GM21619 (cell line): ENCODE results near the gene SEPTIN7.
"Not testable (repeated sequence)": the region's sequence is repeated elsewhere in the genome, so short reads cannot be mapped to it uniquely, and the experiment has no call there.

Experiments used
- ATAC-seq: cut with Tn5 transposase; IDR thresholded peaks from one replicate; pipeline ENCODE4 v1.9.1; 2021; ENCODE audit not compliant: unreplicated experiment

Gene SEPTIN7

DNA sequence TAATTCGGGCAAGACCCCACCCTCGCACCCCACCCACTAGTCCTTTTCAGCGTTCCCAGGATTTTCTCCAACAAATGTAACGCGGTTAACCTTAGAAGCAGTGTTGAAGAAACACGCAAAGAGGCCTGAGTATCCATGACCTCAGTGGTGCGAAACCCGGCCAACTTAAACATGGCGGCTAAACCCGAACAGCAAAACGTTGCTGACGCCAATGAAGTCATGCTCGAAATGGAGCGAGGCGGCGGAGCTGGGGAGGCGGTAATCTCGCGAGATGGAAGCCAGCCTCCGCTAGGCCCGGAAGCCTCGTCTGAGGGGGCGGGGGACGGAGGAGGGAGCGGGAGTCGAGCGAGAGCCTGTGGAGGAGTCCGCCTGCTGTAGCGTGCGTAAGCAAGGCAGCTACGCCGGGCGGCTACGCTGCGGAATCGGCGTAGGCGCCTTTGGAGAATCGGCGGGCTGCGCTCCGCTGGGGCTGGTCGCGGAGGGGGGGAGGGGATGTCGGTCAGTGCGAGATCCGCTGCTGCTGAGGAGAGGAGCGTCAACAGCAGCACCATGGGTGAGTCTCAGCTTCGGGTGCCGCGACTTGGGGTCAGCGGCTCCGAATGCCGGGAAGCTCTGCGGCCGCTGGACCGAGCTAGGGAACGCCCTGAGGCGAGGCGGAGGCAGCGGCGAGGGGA, at the start of gene SEPTIN7:
TSS of gene SEPTIN7 (plus strand) at position 340 of the 674 bp plus-strand sequence. CDS start at position 493, 153 bp downstream.
- peak; percentile 85 for ATAC-seq

DNA sequence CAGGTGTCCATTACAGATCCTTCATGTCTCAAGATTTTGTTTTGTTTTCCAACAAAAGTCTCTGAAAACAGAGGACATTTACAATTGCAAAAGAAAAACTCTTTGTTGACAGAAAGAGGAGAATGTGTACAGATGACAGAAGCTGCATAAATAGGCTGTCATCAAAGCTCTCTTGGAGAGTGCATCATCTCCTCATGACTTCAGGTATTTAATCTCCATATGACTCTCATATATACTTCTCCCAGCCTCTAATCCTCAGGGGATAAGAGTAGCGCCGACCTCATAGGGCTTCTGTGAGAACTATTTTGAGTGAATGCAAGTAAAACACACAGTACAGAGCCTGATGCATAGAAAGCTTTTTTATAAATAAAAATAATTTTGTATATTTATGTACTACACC, 48.1 kb upstream of the SEPTIN7 start:
- no peak for ATAC-seq

DNA sequence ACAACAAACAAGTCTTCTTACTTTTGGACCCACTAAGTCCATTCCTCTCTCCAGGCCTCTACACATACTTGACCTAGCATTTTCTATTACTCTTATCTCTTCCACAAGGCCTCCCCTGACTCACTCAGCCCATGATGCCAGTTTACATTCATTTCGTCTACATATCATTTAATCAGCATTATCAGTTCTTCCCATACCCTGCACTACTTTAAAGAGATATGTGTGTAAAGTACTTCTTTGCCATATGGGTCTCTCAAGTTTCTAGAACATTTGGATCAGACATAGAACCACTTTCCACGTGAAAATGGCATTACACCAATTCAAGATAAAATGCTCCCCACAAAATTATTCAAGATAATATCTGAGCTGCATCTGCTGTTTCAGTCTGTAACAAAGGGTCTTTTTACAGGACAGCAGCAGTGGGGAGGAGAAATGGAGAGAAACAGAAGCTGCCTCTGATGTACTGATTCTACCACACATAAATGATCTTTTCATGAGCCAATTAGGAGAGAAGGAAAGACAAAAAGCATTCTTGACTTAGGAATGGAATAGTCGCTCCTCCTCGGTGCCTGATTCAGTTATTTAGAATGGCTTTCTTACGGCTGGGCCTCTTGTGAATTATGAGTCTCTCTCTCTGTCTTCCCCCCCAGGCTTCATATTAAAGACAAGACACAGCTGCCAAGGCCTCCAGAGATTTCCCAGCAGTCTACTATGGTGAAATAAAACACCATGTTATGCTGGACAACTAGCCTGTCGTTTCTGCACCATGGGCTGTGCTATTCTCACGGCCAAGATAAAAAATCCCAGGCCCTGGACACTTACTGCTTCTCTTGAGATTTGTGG, 46.9 kb upstream of the SEPTIN7 start:
- no peak for ATAC-seq

DNA sequence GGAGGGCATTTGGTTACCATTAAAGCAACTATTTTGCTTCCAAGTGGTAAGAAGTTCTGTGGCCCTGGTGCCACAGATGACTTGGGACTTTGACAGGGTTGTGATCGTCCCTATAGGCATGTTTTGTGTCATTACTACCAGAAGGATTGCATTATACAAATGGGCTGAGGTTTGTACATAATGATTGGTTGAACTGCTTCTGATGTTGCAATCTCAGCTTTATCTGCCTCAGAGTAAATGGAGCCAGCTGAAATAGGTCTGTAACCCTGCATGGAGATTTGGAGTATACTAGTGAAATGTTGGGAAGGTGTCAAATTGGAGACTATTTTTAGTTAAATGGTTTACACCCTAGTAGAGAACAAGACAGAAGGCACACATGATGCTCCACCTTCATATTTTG, 46.1 kb upstream of the SEPTIN7 start:
- ATAC-seq = no peak

DNA sequence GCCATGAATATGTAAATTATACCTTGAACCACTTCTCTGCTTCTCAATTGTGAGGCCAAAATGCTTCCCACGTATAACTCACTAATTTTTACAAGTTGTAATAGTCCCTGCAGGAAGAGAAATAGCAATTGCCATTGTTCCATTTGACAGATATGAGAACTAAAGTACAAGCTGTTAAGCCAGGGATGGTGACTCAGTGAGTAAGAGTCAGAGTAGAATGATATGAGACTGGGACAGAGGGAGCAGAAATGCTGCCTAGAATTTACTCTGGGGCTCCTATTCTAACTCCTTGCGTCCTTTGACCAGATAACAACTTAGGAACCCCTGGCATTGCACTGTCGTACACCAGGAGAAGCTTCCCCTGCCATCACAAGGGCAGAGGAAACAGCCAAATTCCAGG, 45.1 kb upstream of the SEPTIN7 start:
- no peak for ATAC-seq

DNA sequence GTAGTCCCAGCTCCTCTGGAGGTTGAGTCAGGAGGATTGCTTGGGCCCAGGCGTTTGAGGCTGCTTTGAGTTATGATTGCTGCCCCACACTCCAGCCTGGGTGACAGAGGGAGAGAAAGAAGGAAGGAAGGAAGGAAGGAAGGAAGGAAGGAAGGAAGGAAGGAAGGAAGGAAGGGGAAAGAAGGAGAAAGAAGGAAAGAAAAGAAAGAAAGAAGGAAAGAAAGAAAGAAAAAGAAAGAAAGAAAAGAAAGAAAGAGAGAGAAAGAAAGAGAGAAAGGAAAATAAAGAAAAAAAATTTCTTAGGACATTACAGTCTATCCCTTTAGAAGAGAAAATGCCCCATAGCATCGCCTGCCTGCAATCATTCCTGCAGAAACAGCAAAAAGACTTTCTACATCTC, 44.4 kb upstream of the SEPTIN7 start:
- not testable (repeated sequence) for ATAC-seq

DNA sequence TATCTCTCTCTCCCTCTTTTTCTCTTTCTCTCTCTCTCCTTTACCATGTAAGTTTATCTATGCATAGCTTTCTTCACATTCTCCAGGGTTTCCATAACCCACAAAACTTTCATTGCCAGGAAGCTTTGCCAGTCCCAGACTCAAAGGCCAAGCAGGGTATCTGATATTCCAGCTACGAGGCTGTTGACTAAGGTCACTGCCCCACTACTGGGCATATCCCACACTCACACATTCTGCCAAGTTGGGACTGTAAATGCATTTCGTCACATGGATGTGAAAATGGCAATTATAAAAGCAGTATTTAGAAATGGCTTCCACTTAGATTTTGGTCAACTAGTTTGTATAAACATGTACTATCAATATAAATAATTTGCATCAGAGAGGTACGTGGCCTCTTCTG, 43.3 kb upstream of the SEPTIN7 start:
- no peak for ATAC-seq

DNA sequence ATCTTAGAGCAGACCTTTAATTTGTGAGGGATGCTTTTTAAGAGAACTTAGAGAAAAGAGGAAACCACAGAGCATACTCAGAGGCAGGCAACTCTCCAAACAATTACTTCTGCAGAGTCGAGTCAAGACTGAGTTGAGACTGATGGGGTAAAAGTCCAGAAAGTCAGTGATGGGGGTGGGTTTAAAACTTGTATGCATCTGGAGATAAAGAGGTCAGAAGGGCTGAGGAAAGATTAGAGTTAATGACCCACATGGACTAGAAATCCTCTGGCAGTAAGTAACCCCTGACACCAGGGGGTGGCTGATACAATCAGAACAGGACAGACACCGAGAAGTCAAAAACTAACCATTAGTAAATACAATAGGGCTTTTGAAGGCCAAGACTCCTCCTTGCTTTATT, 42.4 kb upstream of the SEPTIN7 start:
- no peak for ATAC-seq

DNA sequence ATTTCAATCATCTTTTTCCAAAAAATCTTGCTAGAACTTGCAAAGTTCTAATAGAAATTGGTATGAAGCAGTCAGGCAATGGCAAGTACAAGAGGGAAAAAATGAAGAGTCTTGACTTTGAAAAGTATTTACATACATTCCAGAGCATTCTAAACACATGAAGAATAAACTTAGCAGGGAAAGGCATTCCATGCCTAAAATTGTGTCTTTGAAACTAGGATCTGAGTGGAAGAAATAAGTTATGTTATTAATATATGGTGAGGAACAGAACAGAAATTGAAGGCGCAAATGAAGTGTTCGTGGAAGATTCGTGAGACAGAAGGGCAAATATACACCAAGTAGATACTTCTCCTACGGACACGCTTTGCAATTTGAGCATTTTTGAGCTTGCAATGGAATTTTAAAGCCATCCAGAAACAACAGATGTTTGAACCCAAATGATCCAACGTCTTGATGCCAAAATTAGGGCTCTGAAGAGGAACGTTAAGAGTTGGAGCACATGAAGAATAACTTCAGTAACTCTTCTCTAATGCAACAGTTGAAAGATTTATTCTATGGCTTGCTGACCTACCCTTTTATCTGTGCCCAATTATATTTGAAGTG, 40.6 kb upstream of the SEPTIN7 start:
- no peak for ATAC-seq

DNA sequence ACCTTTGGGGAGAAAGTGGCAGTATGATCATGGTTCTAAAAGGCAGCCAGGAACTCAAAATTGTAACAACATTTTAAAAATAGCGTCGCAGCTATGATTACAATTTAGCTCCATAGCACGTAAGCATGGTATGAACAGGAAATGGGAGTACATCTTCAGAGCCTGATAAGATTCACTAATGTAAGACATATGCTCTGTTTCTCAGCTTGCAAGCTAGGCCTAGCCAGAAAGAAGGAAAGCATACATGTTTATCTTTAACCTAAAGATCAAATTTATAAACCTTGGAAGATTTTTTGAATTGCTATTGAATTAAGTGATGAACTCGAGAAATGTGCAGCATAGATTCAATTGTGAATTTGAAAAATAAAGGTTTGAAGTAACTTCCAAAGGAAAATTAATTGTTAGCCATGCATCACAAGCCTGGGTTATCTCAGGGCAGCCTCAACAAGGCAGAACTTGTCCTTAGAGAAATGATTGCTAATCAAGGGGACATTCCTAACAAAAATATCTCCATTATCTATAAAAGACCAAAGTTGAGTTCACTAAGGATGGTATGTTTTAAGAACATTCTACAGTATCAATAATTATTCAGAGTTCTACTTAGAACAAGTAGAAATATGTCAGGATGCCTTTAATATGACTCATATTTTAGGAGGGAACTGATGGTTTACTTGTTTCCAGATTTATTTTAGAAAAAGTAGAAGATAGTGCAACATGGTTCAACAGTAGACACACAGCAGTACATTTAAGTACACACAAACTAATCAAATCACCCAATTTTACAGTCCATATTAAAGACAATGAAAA, 38.8 kb upstream of the SEPTIN7 start:
- ATAC-seq = no peak

DNA sequence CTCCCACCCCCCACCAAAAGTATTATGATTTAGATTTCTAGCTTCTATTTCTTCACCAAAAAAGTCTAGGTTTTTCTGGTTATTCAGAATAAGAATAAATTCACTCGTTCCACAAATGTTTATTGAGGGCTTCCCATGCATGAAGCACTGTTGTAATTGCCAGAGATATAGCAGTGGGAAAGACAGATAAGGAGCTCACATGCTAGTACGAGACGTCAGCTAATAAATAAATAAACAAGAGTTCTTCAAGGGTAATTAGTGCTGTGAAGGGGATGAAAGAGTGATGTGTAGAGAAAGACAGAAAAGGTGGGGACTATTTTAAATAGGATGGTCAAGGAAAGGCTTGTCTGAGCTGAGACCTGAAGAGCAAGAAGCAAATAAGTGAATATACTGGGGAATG, 38.1 kb upstream of the SEPTIN7 start:
- no peak for ATAC-seq

DNA sequence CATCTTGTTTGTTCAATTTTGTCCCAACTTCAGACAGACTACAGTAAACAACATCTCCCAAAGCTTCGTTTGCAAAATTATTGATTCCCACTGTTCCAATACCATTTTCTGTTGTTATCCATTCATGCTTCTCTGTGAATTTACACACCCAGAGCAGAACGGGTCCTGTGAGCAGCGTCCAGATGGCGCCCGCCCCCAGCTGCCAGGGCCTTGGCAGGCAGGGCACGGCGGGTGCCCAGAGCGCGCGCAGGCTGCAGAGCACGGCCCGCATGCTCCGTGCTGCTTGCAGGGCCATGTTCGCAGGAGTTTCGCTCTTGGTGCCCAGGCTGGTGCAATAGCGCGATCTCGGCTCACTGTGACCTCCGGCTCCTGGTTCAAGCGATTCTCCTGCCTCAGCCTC, 32.5 kb upstream of the SEPTIN7 start:
- no peak for ATAC-seq

DNA sequence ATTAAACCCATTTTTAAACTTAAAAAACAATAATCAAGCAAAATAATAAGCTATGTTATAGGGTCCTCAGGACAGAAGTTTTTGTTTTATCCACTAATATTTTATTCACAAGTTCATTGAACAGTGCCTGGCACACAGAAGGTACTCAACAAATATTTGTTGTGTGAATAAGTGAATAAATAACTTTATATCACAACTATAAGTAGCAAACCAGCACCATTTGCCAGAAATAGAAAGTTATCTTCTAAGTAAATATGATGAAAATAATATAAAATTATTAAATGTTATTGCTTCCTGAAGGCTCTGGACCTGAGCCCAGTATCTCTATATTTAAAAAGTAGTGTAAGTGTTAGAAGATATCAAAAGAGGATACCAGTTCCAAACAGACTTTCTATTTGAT, 29.1 kb upstream of the SEPTIN7 start:
- ATAC-seq = no peak

DNA sequence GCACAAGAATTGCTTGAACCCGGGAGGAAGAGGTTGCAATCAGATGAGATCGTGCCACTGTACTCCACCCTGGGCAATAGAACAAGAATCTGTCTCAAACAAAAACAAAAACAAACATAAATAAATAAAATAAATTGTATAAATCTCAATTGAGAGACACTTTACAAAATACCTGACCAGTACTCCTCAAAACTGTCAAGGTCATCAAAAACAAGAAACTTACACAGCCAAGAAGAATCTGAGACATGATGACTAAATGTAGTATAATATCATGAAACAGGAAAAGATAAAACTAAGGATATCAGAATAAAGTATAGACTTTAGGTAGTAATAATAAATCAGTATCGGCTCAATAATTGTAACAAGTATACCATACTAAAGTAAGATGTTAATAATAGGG, 26.9 kb upstream of the SEPTIN7 start:
- ATAC-seq = no peak

DNA sequence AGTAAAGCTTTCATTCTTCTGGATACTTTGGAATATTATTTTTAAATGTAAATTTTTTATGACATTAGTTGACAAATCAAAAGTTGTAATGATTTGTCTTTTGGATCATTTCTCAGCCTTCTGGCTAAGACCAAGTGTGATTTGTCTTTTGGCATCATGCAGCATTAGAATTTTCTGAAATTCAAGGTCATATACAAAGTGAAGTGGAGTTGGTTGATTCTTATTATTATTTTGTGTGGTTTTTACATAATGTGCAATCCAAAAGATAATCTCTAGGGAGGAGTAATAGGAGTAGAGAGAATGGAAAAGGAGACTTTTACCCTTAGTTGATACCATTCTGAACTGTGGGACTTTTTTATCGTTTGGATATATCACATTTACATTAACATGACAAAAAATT, 24.2 kb upstream of the SEPTIN7 start:
- no peak for ATAC-seq

DNA sequence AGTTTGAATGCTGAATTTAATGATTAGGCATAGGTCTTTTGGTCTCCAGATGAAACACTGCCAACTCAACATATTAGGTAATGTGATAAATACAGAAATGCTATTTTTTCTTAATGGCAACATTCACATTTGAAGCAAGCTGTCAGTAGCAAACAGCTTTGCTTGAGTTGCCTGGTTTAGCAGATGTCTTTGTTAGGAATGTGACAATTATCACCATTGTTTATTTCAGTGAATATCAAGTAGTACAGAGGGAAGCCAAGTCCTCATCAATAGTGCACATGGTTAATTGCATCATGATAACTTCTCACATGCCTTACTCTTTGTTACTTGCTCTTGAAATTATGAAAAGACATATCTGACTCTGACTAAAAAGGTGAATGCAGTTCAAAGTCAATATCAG, 23.7 kb upstream of the SEPTIN7 start:
- no peak for ATAC-seq

DNA sequence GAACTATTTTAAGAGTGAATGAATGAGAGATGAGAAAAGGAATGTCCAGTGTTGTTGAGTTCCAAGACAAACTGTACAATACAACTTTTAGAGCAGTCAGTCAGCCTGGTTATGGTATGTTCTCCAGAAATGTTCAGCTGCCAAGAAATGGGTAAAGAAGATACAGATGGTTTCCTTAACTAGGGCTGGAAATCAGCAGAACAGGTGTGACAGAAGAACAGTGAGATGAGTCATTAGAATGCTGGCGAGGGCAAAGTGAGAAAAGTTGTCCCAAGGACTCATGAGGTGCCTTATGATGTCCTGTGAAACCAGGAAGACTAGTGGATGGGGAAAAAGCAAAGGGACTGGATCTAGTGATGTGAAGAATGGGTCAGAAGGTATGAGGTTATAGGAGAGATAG, 20.8 kb upstream of the SEPTIN7 start:
- ATAC-seq = no peak

DNA sequence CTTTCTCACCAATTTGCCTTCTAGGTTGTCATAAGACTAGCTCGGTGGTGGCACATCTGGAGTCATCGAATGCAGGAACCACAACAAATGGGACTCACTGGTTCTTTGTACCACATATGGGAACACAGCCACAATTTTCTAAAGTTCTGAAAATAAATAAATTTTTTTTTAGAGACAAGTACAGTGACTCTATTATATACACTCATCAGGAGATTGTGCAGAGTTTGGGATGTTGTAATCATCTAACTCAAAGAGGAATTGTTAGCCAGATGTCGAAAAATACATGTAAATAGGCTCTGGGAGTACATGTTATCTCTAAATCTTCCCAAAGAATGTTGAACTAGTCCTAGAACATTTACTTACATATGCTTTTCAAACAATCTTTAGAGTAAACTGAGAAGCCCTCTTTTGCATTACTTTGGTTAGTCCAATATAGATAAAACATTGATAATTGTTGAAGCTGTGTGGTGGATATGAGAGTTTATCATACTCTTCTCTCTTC, 19.6 kb upstream of the SEPTIN7 start:
- no peak for ATAC-seq

DNA sequence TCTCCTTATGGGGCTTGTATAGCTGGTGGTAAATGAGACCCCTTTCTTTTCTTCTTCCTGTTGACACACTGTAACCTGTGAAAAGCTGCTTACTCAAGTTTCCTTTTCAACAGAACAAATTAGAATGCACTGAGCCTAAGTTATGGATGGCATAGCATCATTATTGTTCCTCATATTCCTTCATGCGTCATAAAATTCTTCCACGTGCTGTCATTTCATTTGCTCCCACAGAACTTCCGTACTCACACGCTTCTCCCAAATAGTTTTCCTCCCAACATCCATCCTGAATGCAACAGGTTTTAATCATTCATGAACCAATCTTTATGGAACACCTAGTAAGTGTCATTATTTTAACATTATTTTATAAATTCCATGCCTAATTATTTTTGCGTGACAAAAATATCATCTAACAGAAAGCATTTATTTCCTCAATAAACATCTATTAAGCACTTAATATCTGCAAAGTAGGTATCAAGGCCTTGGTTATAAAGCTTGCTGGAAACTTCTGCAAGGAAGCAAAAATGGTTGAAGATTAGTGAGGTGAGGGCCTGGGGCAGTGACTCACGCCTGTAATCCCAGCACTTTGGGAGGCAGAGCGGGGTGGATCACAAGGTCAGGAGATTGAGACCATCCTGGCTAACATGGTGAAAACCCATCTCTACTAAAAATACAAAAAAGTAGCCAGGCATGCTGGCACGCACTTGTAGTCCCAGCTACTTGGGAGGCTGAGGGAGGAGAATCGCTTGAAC, 18.9 kb upstream of the SEPTIN7 start:
- ATAC-seq = no peak

DNA sequence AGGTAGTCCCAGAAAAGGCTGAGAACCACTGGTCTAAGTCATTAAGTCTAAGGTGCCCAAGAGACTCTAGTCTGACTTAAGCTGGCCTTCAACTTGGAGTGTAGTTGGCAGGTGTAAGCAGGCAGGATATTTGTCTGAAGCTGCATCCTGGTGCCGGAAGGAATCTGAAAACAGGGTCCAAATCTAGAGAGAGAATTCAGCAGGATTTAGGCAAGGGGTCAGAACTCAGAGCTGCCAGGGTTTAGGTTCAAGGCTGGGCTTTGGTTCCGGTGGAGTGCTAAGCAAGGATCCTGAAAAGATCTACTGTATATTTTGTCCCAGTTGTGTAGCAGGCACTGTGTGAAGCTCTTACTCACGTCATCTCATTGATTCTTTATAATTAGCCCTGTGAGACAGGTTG, 16.5 kb upstream of the SEPTIN7 start:
- no peak for ATAC-seq
